SH-SY5Y (cell line): ENCODE measurements around the gene TAAR9.

Experiments
- GATA2 ChIP-seq: IDR thresholded peaks from 2 replicates; pipeline ENCODE4 v1.6.1; 2011; ENCODE audit warnings: mild to moderate bottlenecking, low read depth, low read length
- GATA3 ChIP-seq: IDR thresholded peaks from 2 replicates; pipeline ENCODE4 v1.6.1; 2011; ENCODE audit warnings: low read depth, mild to moderate bottlenecking, low read length, moderate library complexity

DNA sequence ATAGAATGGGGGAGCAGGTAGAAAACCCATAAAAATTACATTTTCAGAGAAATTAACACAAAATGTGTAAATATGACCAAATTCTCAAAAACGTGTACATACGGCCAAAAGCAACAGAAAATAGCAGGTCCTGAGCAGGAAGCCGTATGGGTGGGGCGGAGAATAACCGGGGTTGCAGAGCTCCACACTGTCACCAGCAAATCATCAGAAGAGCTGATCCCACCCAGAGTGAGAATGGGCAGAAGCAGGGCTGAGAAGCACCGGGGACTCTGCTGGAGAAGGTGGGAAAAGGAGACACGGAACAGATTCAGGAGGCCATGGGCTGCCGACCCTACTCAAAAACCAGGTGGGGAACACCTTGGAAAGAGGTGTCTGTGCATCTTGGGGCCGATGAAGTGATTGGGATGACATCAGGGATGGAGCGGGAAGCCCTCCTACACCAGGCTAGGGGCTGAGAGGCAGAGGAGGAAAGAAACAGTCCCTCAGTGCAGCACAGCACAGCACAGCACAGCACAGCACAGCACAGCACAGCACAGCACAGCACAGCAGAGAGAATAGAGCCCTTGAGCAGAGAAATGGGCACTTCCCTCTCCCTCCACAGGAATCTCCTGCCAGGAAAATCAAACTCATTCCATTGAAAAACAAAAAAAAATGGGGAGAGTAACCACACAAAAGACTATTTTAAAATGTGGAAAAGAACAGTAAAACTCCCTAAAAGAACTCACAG is 47.4 kb upstream of the TAAR9 start:
- TF ChIP-seq GATA2 (no peak), GATA3 (no peak)
